Stimulated activated CD8-positive, alpha-beta memory T cell treated with anti-CD3 and anti-CD28 coated beads, Interleukin-4, amount 100 ng/mL, for 48 hours (primary cell): Measurements from ENCODE around the gene RYR2.
"Not testable (repeated sequence)": the region's sequence is repeated elsewhere in the genome, so short reads cannot be mapped to it uniquely, and the experiment has no call there.

Experiments
- DNase-seq: peaks from one replicate; pipeline ENCODE4 v3.0.0-alpha.2; 2020

The RYR2 gene

DNA sequence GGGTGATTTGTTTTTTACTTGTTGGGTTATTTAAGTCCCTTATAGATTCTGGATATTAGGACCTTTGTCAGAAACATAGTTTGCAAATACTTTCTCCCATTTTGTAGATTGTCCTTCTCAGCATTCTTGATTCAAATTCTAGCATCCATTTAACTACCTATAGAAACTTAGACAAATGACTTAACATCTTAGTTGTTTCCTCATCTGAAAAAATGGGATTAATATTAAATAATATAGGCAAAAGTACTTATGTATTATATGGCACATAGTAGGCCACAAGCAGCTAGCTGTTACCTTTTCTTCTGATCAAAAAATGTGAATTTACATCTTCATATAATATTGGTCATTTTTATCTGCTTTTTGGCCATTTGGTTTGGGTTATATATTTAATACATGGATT, 541.3 kb downstream of the RYR2 start:
- no peak for DNase-seq

DNA sequence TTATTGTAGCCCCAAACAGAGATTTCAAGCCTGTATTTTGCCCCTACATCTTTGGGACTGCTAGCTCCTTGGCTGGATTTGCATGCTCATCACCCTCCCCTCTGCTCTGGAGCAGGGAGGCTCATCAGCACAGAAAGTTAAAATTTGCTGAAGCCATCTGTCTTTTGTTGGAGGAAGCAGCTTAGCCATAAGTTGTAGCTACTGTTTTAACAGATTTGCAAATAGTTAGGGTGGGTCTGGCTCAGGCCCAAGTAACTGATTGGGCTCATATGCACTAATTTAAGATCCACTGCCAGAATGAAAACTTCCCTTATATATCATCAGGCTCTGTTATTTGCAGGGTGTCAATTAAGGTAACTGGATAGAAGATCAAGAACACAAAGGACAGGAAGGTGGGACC, 541.8 kb downstream of the RYR2 start:
- no peak for DNase-seq

DNA sequence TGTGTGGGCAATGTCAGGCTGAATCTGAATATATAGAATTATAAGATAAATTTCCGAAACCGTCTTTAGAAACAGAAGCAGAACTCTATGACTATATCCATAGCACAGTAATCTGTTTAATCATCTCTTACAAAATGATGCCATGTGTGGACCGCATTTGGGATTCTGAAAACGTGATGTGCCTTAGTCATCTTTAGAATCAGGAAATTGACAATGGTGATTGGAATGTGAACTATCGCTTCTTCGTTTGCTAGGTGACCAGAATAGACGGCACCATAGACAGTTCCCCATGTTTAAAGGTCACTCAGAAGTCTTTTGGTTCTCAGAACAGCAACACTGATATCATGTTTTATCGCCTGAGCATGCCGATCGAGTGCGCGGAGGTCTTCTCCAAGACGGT, 548.4 kb downstream of the RYR2 start:
- DNase-seq, result no peak

DNA sequence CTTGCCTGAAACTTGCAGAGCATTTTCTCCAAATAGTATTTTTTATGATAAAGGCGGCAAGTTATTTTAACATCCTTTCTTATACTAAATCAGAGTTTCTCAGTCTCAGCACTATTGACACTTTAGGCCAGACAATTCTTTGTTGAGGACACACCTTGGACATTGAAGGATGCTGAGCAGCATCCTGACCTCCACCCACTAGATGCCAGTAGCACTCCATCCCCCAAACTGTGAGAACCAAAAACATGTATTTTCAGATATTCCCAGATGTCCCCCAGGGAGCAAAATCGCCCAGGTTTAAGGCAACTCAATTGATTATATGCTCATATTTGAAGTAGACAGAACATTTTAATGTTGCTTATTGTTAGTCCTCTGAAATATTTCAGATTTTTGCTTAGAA, 549.4 kb downstream of the RYR2 start:
- no peak for DNase-seq

DNA sequence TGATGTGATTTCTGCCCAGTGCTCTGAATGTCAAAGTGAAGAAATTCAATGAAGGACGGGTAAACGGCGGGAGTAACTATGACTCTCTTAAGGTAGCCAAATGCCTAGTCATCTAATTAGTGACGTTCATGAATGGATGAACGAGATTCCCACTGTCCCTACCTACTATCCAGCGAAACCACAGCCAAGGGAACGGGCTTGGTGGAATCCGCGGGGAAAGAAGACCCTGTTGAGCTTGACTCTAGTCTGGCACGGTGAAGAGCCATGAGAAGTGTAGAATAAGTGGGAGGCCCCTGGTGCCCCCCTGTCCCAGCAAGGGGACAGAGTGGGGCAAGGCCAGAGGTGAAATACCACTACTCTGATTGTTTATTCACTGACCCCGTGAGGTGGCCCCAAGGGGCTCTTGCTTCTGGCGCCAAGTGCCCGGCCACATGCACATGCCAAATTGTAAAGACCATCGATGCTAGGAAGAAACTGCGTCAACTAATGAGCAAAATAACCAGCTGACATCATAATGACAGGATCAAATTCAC, 561.1 kb downstream of the RYR2 start:
- not testable (repeated sequence) for DNase-seq

DNA sequence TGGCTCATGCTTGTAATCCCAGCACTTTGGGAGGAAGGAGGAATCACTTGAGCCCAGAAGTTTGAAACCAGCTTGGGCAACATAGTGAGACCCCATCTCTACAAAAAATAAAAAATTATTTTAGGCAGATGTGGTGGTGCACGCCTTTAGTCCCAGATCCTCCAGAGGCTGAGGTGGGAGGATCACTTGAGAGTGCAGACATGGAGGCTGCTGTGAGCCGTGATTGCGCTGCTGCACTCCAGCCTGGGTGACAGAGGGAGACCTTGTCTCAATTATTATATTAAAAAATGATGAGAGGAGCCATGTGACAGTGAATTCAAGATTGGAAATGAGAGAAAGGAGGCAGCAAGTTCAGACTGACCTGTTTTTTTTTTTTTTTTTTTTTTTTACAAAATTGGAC, 566.4 kb downstream of the RYR2 start:
- DNase-seq, result no peak

DNA sequence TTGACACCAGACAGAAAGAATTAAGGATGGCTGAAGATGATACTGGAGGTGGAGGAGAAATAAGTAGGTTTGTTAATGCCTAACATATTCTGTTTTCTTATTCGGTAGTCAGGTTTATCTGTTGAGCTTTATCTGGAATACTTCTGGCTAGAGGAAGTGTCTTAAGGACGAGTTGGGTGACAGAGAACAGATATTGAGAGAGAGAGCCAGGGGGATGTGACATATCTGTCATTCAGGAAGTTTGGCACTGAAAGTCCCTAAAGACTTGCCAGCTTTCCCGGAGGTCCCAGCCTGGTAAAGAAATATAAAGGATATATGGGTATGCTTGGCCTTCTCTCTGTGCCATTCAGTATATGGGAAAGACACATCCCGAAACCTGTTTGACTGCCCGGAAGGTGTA, 568.2 kb downstream of the RYR2 start:
- DNase-seq, result no peak

DNA sequence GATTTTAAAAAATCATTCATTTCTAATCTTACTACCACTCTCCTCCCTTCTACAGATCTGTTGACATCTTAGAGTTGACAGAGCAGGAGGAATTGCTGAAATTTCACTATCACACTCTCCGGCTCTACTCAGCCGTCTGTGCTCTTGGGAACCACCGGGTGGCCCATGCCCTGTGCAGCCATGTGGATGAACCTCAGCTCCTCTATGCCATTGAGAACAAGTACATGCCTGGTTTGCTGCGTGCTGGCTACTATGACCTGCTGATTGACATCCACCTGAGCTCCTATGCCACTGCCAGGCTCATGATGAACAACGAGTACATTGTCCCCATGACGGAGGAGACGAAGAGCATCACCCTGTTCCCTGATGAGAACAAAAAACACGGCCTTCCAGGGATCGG, 572.0 kb downstream of the RYR2 start:
- DNase-seq, result no peak

DNA sequence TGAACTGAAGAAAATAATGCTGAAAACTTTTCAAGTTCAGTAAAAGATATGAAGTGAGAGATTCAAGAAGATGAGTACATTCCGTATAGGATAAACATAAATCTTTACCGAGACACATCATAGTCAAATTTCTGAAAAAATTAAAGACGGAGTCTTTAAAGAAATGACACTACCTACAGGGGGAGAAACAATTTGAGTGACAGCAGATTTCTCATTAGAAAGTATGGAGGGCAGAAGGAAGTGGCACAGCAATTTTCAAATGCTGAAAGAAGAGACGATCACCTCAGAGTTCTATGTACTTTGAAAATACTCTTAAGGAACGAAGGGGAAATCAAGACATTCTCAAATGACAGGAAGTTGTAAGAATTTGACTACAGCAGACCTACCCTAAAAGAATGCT, 577.6 kb downstream of the RYR2 start:
- DNase-seq, result no peak

DNA sequence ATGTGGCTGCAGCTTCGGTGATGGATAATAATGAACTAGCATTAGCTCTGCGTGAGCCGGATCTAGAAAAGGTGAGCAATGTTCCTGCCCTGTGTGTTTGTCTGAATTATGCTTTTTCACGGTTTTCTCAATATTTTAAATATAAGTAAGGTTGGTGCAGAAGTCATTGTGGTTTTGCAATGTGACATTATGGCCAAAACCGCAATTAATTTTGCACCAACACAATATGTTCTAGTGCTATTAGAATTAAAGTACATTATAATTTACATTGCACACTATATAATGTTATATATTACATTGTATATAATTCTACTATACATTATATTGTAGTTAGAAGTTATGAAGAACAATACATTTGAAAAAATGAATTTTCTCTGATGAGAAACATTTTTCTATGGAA, 592.9 kb downstream of the RYR2 start:
- no peak for DNase-seq

DNA sequence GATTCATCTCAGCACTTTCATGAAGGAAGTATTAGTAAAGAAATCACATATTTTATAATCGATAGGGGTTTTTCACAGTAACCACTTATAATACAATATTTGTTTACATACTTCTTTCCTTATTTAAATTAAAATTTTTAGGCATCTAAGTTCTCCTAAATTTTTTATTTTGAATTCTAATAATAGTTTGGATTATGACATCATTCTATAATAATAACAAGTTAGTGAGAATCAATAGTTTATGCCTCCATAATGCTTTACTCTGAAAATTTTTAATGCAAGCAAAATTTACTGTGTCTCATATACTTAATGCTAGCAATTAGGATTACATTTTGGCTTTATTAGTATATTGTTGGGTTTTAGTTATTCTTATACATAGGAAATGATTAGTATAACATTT, 596.6 kb downstream of the RYR2 start:
- DNase-seq, result no peak

DNA sequence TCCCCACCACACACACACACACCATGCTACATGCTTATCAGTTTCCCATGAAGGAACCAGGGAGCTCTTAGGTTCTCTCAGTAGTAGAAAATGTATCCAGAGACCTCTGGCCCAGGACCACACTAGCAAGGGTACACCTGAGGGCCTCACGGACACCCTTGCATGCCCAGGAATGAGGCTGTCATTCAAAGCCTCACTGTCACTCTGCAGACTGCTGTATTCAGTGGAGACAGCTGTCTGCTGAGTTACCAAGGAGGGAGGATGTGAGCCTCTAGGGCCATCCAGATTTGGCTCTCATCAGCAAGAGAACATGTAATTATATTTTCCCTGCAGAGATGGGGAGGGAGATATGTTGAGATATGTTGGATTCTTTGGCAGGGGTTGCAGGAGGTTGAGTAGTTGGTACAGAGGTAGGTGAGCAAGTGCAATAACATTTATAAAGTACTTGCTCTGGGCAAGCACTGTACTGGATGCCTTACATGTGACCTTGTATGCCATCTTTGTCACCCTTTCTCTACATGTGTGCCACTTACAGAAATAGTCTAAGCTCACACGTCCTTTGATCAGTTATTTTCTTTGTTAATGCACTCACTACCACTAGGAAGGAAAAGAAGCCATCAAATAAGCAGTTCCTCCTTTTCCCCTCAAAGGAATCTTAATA, 598.2 kb downstream of the RYR2 start:
- no peak for DNase-seq

DNA sequence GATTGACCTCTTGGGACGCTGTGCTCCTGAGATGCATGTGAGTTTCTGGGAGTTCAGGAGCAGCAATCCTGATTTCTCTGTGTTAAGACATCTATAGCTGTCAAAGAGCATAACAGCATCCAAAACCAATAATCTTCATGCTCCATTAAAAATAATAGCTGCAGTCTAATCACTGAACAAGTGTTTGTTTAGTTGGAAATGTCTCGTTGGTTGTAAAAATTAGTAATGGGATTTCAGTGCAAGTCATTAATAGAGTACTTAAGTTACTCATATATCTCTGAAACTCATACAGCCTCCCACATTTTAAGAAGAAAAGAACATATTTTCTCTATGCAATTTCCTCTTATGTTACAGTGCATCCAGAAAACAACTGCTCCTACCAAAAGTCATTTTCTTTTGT, 599.0 kb downstream of the RYR2 start:
- DNase-seq, result no peak

DNA sequence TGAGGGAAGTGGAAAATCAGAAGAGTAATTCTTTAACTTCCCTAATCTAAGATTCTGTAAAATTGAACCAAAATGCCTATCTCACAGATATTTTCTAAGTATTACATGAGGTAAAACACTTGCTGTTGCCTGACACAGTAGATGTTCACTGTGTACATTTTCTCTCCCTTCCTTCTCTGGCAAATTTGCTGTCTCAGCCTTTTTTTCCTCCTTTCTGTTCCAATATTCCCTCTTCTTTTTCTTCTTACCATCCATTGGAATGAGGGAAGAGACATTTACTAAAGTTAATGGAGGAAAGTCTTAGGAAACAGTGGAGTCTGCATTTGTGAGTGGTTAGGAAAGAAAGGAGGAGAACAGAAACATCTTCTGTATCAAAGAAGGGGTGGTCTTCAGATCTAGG, 608.8 kb downstream of the RYR2 start:
- DNase-seq, result no peak

DNA sequence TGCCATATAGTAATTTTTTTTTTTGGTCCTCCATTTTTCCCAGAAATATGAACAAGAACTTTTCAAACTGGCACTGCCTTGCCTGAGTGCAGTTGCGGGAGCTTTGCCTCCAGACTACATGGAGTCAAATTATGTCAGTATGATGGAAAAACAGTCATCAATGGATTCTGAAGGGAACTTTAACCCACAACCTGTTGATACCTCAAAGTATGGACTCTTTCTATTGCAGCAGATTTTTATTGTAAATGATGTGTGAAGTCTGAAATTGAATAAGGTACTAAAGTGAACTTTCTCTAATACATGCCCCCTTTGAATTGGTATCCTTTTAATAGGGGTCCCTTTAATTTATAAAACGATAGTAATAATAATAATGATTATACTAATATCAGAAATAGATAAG, 613.8 kb downstream of the RYR2 start:
- DNase-seq, result no peak

DNA sequence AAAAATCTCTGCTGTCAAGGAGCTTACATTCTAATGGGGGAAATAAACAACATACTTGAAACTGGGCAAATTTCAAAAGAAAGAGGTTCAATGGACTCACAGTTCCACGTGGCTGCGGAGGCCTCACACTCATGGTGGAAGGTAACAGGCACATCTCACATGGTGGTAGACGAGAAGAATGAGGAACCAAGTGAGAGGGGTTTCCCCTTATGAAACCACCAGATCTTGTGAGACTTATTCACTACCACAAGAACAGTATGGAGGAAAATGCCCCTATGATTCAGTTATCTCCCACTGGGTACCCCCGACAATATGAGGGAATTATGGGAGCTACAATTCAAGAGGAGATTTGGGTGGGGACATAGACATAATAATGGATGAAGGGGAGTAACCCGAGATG, 622.4 kb downstream of the RYR2 start:
- no peak for DNase-seq

DNA sequence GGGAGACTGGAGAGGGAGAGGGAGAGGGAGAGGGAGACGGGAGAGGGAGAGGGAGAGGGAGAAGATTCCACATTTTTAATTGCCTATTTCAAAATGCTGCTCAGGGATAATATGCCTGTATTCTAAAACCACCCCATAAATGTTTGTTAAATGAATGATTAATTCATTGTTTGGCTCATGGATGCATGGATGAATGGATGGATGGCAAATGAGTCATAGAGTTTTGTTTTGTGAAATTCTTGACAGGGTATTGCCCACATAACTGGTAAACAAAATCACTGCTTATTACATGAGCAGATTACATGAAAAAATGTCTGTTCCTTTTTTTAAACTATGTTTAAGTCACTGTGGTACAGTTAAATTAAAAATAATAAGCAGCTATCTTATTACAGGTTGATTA, 628.3 kb downstream of the RYR2 start:
- DNase-seq, result no peak

DNA sequence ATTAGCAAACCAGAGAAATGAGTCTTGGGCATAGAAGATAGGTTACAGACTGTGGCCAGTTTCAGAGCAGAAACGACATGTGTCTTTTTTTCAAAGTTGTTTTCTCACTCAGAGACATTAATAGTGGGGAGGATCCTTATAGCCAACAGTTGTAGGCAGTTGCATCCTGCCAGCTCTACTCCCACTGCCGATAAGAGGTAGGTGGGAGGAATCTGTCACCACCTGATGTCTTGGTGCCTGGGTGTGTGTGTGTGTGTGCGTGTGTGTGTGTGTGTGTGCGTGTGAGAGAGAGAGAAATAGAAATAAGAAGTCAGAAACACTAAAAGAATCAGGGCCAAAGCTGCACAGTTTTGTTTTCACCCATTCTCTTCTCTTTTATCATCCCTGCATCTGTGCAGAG, 629.3 kb downstream of the RYR2 start:
- DNase-seq, result no peak

DNA sequence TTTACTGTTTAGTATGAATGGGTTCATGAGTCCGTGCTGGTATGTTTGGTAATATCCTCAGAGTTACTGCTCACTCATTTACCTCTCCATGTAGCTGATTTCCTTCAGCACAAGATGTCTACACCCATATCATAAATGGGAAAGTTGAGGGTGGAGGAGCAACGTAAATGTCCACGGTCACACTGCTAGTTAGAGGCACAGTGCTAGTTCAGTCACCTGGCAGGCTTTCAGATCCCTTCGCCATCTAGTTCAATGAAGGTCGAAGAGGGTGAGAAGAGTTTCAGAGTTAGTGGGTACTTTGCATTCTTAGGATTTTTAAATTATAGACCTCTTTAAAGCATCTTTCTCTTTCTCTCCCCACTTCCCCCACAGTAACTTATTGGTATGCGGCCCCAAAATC, 630.0 kb downstream of the RYR2 start:
- DNase-seq, result no peak

DNA sequence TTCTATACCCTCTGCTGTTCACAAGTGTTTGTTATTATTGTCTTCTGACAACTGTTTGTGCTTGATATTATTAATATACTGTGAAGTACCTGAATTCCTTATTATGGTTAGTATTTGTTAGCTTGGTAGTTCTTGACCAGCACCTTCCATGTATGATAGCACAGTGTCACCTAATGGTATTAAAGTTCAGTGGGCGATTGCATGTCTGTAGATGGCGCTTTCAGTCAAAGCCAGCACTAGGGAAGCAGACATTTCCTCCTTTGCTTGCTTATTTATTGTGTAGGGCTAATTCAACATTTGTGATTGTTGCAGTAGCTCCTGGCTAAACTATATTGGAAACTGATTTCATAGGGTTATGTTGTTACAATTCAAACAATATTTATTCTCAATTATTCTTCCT, 630.8 kb downstream of the RYR2 start:
- no peak for DNase-seq

DNA sequence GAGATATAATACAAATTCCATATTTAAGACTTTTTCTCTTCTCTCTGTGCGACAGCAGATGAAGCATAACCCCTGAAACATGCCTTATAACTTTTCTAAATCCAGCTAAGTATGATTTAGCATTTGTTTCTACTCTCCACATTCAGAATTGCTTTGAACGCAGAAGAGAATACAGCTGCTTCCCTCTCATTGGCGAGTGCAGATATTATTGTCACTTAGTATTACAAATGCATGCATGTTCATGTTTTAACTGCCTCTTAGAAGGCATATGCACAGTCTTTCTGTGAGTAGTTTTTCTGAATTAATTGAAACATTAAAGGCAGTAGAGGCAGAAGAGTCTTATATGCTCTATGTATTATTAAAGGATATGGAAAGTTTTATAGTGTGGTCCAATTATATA, 631.6 kb downstream of the RYR2 start:
- no peak for DNase-seq

DNA sequence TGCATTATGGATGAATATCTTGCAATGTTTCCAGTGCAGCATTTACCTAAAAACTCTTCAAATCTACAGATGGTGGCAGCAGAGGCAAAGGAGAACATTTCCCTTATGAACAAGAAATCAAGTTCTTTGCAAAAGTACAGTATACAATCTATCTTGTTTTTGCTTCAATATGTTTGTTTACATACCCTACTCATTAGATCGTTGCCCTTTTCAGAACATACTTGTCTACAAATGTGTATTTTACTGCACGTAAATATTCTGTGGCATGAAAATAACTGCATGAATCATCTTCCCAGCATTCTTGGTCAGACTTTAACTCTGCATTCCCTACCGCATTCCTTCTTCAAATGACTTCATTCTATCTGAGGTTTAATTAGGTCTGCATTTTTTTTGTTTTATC, 636.0 kb downstream of the RYR2 start:
- no peak for DNase-seq

DNA sequence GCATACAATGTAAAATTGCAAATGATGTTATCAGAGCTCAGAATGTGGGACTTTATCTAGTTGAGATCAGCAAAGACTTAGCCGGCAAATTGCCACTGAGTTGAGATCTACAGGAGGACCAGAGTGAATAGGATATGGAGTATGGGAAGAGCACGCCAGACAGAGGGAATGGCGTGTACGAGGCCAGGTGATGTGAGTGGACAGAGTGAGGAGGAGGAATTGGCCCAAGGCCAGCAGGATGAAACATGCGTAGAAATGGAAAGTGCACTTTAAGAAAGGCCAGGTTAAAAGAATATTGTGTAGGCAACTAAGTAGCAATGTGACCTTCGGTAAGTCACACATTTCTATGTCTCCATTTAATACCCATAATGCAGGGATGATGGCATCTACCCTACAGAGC, 637.7 kb downstream of the RYR2 start:
- DNase-seq, result no peak

DNA sequence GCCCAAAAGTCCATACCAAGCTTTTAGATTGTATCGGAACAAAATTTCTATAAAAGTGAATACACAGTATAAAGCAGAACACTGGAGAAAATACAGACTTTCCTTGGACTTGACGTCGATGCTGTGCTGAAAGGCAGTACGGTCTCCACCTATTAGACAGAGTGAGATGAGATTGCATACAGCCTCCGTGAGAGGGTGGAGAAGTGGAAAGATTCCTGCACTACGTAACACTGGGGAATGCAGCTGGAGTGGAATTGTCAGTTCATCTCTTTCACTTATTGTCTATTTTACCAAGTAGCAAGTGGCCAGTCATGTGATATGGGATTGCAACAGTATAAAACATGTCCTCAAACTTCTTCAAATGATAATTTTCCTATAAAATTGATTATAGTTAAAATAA, 639.2 kb downstream of the RYR2 start:
- no peak for DNase-seq

DNA sequence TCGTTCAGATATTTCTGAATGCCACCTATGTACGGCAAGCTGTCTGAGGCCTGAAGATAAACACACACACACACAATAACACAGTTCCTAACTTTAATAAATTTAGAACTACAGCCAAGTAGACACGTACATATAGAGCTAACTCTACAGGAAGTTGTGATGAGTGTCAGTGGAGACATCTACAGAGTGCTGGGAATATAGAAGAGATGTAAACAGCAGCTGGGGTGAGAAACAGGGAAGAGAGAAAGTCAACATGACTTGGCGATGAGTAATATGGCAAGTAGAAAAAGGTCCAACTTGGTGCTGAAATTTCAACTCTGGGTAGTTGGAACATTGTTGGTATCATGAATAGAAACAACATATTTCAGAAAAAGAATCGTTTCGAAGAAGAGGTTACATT, 642.3 kb downstream of the RYR2 start:
- DNase-seq, result no peak

DNA sequence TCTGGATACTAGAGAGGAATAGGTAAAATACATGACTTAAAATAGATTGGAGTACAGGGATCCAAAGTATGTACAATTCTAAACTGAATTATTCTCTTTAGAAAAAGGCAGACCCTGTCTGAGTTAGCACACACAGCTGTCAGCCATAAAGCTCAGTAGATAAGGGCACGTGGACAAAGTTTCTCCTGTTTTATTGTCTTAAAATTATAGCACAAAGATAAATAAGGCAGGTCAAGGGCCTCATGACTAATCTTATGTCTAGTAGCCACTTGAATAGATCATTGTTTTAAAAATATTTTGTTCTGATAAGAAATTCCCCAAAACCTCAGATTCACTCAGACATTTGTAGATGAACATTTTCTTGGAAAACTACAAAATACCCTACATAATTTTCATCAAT, 643.6 kb downstream of the RYR2 start:
- DNase-seq, result no peak
